SK-N-MC (cell line): ENCODE data around the gene UBE3A.

Experiments used
- EZH2 ChIP-seq: fragments of 200-600 bp; sonication (generic); IDR thresholded peaks from one replicate; pipeline ENCODE4 v1.6.1; 2017; ENCODE audit warnings: antibody characterized with exemption
- FOXP2 ChIP-seq: optimal IDR thresholded peaks from 2 replicates; pipeline ENCODE3; 2011; ENCODE audit warnings: mild to moderate bottlenecking, moderate library complexity; ENCODE audit not compliant: insufficient read depth; ENCODE audit errors: extremely low read length, control extremely low read depth
- POLR2AphosphoS5 ChIP-seq: IDR thresholded peaks from 2 replicates; pipeline ENCODE4 v1.6.1; 2012; ENCODE audit warnings: mild to moderate bottlenecking, low read depth, low read length, borderline replicate concordance

DNA sequence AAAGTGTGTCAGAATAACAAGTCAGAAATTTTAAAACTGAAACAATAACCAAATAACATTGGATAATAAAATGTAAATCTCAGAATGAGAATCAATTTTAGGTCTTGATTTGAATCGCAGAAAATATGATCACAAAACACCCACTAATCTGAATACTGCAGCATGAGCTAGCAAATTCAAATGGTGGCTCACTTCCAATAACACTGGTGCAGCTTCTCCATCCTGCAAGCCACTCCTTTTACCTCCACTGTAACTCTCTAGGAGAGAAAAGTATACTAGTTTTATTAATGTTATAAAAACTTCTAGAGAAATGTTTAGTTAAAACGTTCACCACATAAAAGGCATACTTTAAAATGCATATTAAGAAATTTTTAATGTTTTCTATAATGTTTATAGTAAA, 30.4 kb downstream of the UBE3A start:
- TF ChIP-seq POLR2AphosphoS5 (no peak), EZH2 (no peak), FOXP2 (no peak)
